AG09309 (cell line): Measurements from ENCODE around the gene PAIP1.

Experiments
- DNase-seq: peaks from one replicate; pipeline ENCODE4 v3.0.0-alpha.2; 2010; ENCODE audit warnings: low read depth
- H3K4me3 ChIP-seq: 2 replicates; pipeline ENCODE4 v1.5.1; 2011; ENCODE audit warnings: mild to moderate bottlenecking, low read depth, low read length, moderate library complexity; ENCODE audit not compliant: control insufficient read depth
- TF ChIP-seq, protein P1 (sequence below): IDR thresholded peaks from 2 replicates; pipeline ENCODE4 v1.5.1; 2011; ENCODE audit warnings: mild to moderate bottlenecking, low read depth, low read length, inconsistent platforms; ENCODE audit not compliant: insufficient read depth, control insufficient read depth; ENCODE audit errors: missing control alignments

PAIP1 gene

DNA sequence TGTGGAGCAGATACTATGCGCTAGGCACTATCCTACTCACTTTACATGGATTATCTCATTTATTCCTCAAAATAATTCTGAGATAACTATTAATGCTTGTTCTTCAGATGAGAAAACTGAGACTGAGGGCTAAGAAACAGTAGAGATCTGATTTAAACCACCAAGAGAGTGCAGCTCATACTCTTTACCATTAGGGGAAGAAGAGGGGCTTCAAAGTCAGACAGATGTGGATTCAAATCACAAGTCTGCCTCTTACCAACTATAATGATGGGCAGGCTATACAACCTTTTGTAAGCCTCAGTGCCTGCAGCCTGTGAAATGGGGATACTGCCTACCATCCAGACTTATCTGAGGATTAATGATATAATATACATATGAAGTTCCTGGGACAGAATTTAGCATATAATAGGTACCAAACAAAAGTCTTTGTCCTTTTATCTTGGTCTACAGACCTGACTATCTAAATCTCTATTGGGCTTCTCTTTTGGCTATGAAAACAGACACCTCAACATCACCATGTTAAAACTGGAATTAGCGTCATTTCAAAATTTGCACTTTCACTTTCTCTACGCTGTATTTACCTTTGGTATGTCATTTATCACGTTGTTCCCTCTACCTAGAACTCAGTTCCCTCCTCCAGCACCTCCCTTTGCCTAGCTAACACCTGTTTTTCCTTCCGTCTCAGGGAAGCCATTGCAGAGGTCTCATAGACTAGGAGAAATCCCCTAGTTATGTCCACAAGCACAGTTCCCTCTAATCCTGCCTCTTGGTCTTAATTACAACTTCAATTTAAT, 59.4 kb downstream of the PAIP1 start:
- no peak for DNase-seq
- TF ChIP-seq, protein P1, sequence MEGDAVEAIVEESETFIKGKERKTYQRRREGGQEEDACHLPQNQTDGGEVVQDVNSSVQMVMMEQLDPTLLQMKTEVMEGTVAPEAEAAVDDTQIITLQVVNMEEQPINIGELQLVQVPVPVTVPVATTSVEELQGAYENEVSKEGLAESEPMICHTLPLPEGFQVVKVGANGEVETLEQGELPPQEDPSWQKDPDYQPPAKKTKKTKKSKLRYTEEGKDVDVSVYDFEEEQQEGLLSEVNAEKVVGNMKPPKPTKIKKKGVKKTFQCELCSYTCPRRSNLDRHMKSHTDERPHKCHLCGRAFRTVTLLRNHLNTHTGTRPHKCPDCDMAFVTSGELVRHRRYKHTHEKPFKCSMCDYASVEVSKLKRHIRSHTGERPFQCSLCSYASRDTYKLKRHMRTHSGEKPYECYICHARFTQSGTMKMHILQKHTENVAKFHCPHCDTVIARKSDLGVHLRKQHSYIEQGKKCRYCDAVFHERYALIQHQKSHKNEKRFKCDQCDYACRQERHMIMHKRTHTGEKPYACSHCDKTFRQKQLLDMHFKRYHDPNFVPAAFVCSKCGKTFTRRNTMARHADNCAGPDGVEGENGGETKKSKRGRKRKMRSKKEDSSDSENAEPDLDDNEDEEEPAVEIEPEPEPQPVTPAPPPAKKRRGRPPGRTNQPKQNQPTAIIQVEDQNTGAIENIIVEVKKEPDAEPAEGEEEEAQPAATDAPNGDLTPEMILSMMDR = no peak
- no peak overlapping the region for H3K4me3 ChIP-seq

DNA sequence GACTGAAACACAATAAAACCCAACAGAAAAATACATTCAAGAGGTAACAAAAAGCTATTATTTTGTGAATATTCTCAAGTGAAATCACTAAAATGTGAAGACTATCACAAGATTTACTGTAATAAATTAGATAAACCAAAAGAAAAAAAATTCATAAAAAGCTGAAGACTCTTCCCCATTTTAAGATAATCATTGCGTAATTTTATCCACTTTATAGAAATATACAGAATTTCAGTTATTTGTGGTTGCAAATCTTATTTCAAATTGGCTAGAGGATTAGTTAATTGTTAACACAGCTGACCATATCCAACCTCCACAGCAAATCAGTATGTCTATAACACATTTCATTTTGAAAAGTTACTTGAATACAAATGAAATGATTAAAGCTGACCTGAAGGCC, 65.6 kb downstream of the PAIP1 start:
- TF ChIP-seq, protein P1 = no peak
- H3K4me3 ChIP-seq = no peak overlapping the region
- no peak for DNase-seq

DNA sequence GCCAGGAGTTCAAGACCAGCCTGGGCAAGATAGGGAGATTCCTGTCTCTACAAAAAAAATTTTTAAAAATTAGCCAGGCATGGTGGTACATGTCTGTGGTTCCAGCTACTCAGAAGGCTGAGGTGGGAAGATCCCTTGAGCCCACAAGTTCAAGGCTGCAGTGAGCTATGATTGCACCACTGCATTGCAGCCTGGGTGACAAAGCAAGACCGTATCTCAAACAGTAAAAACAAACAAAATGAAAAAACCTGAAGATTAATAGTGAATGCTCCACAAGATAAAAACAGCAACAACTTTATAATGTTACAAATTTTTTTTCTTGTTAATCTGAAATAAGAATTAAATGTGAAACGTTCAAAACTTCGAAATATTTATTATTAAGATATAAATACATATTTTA, 70.5 kb downstream of the PAIP1 start:
- H3K4me3 ChIP-seq = no peak overlapping the region
- TF ChIP-seq, protein P1 = no peak
- no peak for DNase-seq

DNA sequence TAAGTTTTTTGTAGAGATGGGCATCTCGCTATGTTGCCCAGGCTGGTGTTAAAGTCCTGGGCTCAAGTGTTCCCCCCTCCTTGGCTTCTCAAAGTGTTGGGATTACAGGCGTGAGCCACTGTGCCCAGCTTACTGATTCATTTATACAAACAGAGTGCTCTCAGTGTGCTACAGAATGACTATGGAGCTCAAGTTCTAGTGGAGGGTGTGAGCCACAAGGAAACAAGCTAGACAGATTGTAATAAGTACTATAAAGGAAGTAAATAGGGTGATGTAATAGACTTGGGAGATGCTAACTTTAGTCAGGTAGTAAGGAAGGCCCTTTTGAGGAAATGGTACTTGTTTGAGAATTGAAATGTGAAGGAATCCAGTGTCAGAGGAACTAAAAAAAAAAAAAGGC, 71.5 kb downstream of the PAIP1 start:
- no peak for DNase-seq
- H3K4me3 ChIP-seq = no peak overlapping the region
- TF ChIP-seq, protein P1 = no peak

DNA sequence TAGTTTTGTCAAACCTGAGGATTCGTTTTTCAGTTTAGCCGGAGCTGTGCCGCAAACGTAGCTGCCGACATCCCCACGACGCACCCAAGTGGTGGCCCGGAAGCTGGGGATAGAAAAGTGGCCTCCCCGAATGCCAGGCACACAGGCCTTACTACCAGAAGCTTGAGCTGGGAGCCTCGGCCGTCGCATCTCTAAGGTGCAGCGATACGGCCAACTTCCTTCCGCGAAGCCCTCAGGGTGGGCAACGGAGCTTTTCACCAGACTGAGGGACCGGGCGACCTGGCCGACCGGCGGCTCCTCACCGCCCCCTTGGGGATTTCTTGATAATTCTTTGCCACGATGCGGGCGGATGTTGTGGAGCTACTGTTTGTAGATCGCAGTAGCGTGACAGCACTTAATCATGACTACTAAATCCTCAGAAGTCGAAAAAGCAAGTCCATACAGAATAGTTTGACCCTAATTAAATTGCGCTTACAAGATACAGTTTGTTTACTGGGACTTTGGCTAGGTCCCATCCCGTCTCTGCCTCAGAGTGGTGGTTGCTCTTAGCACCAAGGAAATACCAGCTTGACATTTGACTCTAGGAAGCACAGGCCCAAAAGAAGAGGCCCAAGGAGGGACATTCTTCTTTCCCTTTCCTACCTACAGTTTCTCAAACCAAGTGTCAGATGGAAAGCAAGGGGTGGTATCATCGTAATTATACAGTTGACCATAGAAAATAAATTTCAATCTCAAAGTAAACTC, 72.6 kb downstream of the PAIP1 start:
- DNase-seq = peak; percentile 58
- peak overlapping the region; percentile 85 for H3K4me3 ChIP-seq
- TF ChIP-seq, protein P1 = peak; percentile 76

DNA sequence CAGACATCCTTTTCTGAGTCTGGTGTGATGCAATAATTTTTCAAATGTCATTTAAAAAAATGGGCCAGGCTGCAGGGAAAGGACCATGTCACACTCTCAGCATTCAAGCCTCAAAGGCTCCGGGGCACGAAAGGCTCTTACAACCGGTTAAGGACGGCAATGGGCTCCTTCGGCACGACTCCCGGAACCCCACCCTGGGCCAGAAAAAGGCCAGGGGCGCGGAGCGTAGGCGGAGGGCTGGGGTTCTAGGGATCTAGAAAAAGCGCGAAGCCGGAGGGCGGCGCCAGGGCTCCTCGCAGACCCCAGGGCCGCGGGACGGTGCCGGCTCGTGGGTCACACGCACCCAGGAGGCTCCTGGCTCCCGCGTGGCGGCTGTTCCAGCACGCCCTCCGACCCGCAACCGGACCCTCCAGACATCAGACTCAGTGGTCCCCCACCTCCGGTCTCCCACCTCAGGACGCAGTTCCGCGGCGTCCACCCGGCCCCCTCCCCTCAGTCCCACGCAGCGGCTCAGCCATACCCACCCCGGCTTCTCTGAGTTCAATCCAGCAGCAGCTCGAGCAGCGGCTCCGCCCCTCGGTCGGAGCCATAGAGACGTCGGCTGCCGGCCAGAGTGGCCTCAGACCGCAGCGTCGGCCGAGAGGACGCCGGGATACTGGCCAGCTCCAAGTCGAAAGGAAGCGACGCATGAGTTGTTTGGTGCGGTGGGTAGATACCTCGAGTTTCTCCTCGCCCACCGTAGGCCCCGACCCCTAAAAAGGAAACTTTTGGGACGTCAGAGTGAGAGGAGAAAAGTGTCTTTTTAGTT, 73.4 kb downstream of the PAIP1 start, which contains the start of gene TMEM267:
Gene TMEM267, minus strand, starts transcription at position 568 of the 808 bp plus-strand sequence. CDS start 29,896 bp downstream, outside the sequence.
- peak; percentile 76 for DNase-seq
- H3K4me3 ChIP-seq = peak within 1 kb of the TSS; percentile 85
- TF ChIP-seq, protein P1 = no peak
